Keratinocyte (primary cell): ENCODE results near the gene CPNE4. TPM values are rescaled to one million over a fixed set of nuclear protein-coding genes. Genes with fewer than 3 reads are reported as not detected.

Experiments
- DNase-seq: peaks from one replicate; pipeline ENCODE4 v3.0.0-alpha.2; 2011; ENCODE audit warnings: low read depth, missing footprints, low spot score
- FAIRE-seq: peaks from 2 replicates; lab custom pipeline; 2011; peaks lifted over from hg19 to GRCh38; lab: Jason Lieb, UNC
- H2AFZ ChIP-seq: 2 replicates; pipeline ENCODE4 v1.6.0; 2012; ENCODE audit warnings: low read length, control low read depth, inconsistent platforms; ENCODE audit not compliant: control insufficient read depth
- H3K27ac ChIP-seq: 2 replicates; pipeline ENCODE4 v1.5.1; 2011; ENCODE audit warnings: low read length; ENCODE audit not compliant: control insufficient read depth, insufficient read depth
- H3K27me3 ChIP-seq: 3 replicates; pipeline ENCODE4 v1.6.0; 2011; ENCODE audit warnings: low read length; ENCODE audit not compliant: control insufficient read depth, insufficient read depth; ENCODE audit errors: extremely low read depth
- H3K36me3 ChIP-seq, 2 experiments: 2 replicates in 1 of 2; 3 replicates in 1 of 2; pipeline ENCODE4 v1.5.1; 2011; ENCODE audit warnings: low read length in 2 of 2, mild to moderate bottlenecking in 1 of 2; ENCODE audit not compliant: control insufficient read depth in 2 of 2, insufficient read depth in 2 of 2; ENCODE audit errors: extremely low read depth in 1 of 2
- H3K4me1 ChIP-seq: 3 replicates; pipeline ENCODE4 v1.5.1; 2011; ENCODE audit warnings: low read length; ENCODE audit not compliant: control insufficient read depth, insufficient read depth; ENCODE audit errors: extremely low read depth
- H3K4me2 ChIP-seq: 3 replicates; pipeline ENCODE4 v1.6.0; 2011; ENCODE audit warnings: low read depth, low read length; ENCODE audit not compliant: control insufficient read depth, insufficient read depth; ENCODE audit errors: extremely low read depth
- H3K4me3 ChIP-seq, 3 experiments: fragments of 200-600 bp in 1 of 3; sonication (generic) in 1 of 3; 2 replicates in 2 of 3; 3 replicates in 1 of 3; pipeline ENCODE4 v1.5.1; 2011 to 2016; ENCODE audit warnings: low read length in 3 of 3, mild to moderate bottlenecking in 3 of 3, control low read depth in 2 of 3, inconsistent platforms in 1 of 3, low read depth in 1 of 3, mixed read lengths in 1 of 3, mixed run types in 1 of 3, moderate library complexity in 1 of 3; ENCODE audit not compliant: control insufficient read depth in 2 of 3, insufficient read depth in 2 of 3; ENCODE audit errors: extremely low read depth in 1 of 3
- H3K79me2 ChIP-seq: 2 replicates; pipeline ENCODE4 v1.6.0; 2012; ENCODE audit warnings: low read length; ENCODE audit not compliant: control insufficient read depth, insufficient read depth
- H3K9ac ChIP-seq: 3 replicates; pipeline ENCODE4 v1.6.0; 2011; ENCODE audit warnings: low read length; ENCODE audit not compliant: control insufficient read depth, insufficient read depth; ENCODE audit errors: extremely low read depth
- H3K9me1 ChIP-seq: 3 replicates; pipeline ENCODE4 v1.6.0; 2011; ENCODE audit warnings: low read length; ENCODE audit not compliant: control insufficient read depth, insufficient read depth; ENCODE audit errors: extremely low read depth
- H3K9me3 ChIP-seq: 2 replicates; pipeline ENCODE4 v1.5.1; 2012; ENCODE audit warnings: low read depth, low read length; ENCODE audit not compliant: control insufficient read depth
- H4K20me1 ChIP-seq: 3 replicates; pipeline ENCODE4 v1.6.0; 2011; ENCODE audit warnings: low read length; ENCODE audit not compliant: control insufficient read depth, insufficient read depth; ENCODE audit errors: extremely low read depth
- CTCF ChIP-seq, 3 experiments: IDR thresholded peaks in 1 of 3; conservative IDR thresholded peaks in 1 of 3; optimal IDR thresholded peaks in 1 of 3; 2 replicates in 2 of 3; 3 replicates in 1 of 3; pipeline versions ENCODE3 to v1.5.1; 2011; ENCODE audit warnings: low read length in 3 of 3, mild to moderate bottlenecking in 3 of 3, moderate library complexity in 2 of 3, control low read depth in 1 of 3, inconsistent platforms in 1 of 3; ENCODE audit not compliant: insufficient read depth in 2 of 3; ENCODE audit errors: extremely low read depth in 1 of 3
- EZH2 ChIP-seq: IDR thresholded peaks from one replicate; pipeline ENCODE4 v1.6.1; 2012; ENCODE audit warnings: inconsistent platforms, mild to moderate bottlenecking, low read length, moderate library complexity
- dilution Hi-C: fragments of 300-500 bp; cut with MboI; formaldehyde crosslinking; loops from one replicate; pipeline ENCODE4 v1.7.0; 2020; ENCODE audit warnings: low sequenced_read_pairs; ENCODE audit not compliant: extremely low pct_ligation_motif_present
- polyA plus RNA-seq, 5 experiments: library from polyadenylated mRNA; depleted of rRNA in 3 of 5; stranded (reverse) in 3 of 5; stranded (forward) in 1 of 5; unstranded in 1 of 5; fragments of >200 nt; gene quantifications; 1 replicate in 1 of 5; 2 replicates in 3 of 5; 3 replicates in 1 of 5; pipeline versions ENCODE4 v1.2.1 to v1.2.3, GENCODE V29; 2011 to 2012; ENCODE audit warnings: missing spikeins in 2 of 5, low read depth in 1 of 5, low replicate concordance in 1 of 5

The CPNE4 gene
- polyA plus RNA-seq, 1 donor (not counting 4 experiments of a cell fraction or from before 2014, with no cell fraction given): 0.08 TPM

GRCh38 chr3:131705099-131705498 lies 329.7 kb downstream of the CPNE4 start:
- no peaks in the 10 kb centered on the region for H3K9me3 ChIP-seq
- no peak for DNase-seq
- dilution Hi-C loops: no loop called here

GRCh38 chr3:131704098-131704497 lies 330.7 kb downstream of the CPNE4 start:
- Histone ChIP-seq H3K4me3 (no peak overlapping the region), H3K9me1 (no peaks in the 10 kb centered on the region), H3K27me3 (no peaks in the 10 kb centered on the region), H3K4me2 (no peak overlapping the region), H3K27ac (no peak overlapping the region), H3K79me2 (no peaks in the 10 kb centered on the region), H2AFZ (no peak overlapping the region), H4K20me1 (no peaks in the 10 kb centered on the region), H3K9ac (no peak overlapping the region), H3K9me3 (no peaks in the 10 kb centered on the region), H3K4me1 (no peaks in the 10 kb centered on the region), H3K36me3 (no peaks in the 10 kb centered on the region)
- TF ChIP-seq EZH2 (no peak), CTCF (optimal IDR thresholded peaks at IDR 0.05 in 1 of 3, IDR thresholded peaks at IDR 0.05 in 1 of 3, conservative IDR thresholded peaks at IDR 0.05 in 1 of 3; ENCODE audit: extremely low read depth in 1 of 3, insufficient read depth in 2 of 3, low read length in 3 of 3) (no peak)
- dilution Hi-C loops: no loop called here
- FAIRE-seq (no peak), DNase-seq (no peak)

More at GRCh38 chr3:131705099-131705498, 329.7 kb downstream of the CPNE4 start:
- Histone ChIP-seq H3K9ac (no peak overlapping the region), H3K27me3 (no peaks in the 10 kb centered on the region), H3K27ac (no peak overlapping the region), H3K4me2 (no peak overlapping the region), H3K79me2 (no peaks in the 10 kb centered on the region), H3K4me1 (no peaks in the 10 kb centered on the region), H2AFZ (no peak overlapping the region), H4K20me1 (no peaks in the 10 kb centered on the region), H3K9me1 (no peaks in the 10 kb centered on the region), H3K36me3 (no peaks in the 10 kb centered on the region), H3K4me3 (no peak overlapping the region)
- no peak for TF ChIP-seq EZH2
- no peak for TF ChIP-seq CTCF (optimal IDR thresholded peaks at IDR 0.05 in 1 of 3, IDR thresholded peaks at IDR 0.05 in 1 of 3, conservative IDR thresholded peaks at IDR 0.05 in 1 of 3; ENCODE audit: extremely low read depth in 1 of 3, insufficient read depth in 2 of 3, low read length in 3 of 3)
- no peak for FAIRE-seq
